SU-DHL-6 (cell line): Measurements from ENCODE around the gene PGPEP1.

Experiments used
- CTCF ChIP-seq: fragments of 200-600 bp; sonication (generic); IDR thresholded peaks from one replicate; pipeline ENCODE4 v1.5.1; 2017; ENCODE audit warnings: antibody characterized with exemption, mild to moderate bottlenecking, low read length, moderate library complexity; ENCODE audit not compliant: insufficient read depth, poor library complexity, severe bottlenecking
- EZH2phosphoT487 ChIP-seq: fragments of 200-600 bp; sonication (generic), shearing (Covaris generic); conservative IDR thresholded peaks from 2 replicates; pipeline ENCODE4 v1.6.1; 2018; ENCODE audit warnings: mild to moderate bottlenecking, antibody characterized with exemption, low read length, moderate library complexity, mixed read lengths

GRCh38 chr19:18419195-18419698 lies 78.8 kb downstream of the PGPEP1 start, which contains the start of gene SSBP4:
- TF ChIP-seq CTCF (no peak), EZH2phosphoT487 (no peak)
